Measurements from ENCODE around the gene CASP8.

GRCh38 chr2:201250741-201251140 is 9.6 kb upstream of the CASP8 start:
- TF ChIP-seq POLR2A (IDR thresholded peaks at IDR 0.05), result no peak
- TF ChIP-seq CTCF (IDR thresholded peaks at IDR 0.05), result no peak

Data from Peyer's patch (tissue), 4 donors.